DMS153 (cell line): ENCODE measurements around the gene RBM47.

Experiments
- DNase-seq: peaks from one replicate; lab custom pipeline; 2025; lab: John Stamatoyannopoulos, UW

Gene RBM47

GRCh38 chr4:40623707-40624106, 6.0 kb downstream of the RBM47 start:
- DNase-seq = no peak

GRCh38 chr4:40622913-40623312, 6.8 kb downstream of the RBM47 start:
- no peak for DNase-seq

GRCh38 chr4:40621592-40622512, 7.8 kb downstream of the RBM47 start:
- peak; percentile 63 for DNase-seq

GRCh38 chr4:40621229-40621591, 8.5 kb downstream of the RBM47 start:
- peak; percentile 19 for DNase-seq

GRCh38 chr4:40619600-40619999, 10.1 kb downstream of the RBM47 start:
- no peak for DNase-seq

GRCh38 chr4:40617872-40618271, 11.8 kb downstream of the RBM47 start:
- DNase-seq = no peak

- DNase-seq = no peak
Measured at GRCh38 chr4:40614031-40614430, 15.6 kb downstream of the RBM47 start.

- DNase-seq = no peak
Measured at GRCh38 chr4:40613456-40613855, 16.2 kb downstream of the RBM47 start.

GRCh38 chr4:40612831-40613230, 16.8 kb downstream of the RBM47 start:
- DNase-seq = no peak

- DNase-seq = no peak
Measured at GRCh38 chr4:40612283-40612682, 17.4 kb downstream of the RBM47 start.

- no peak for DNase-seq
Measured at GRCh38 chr4:40608628-40609027, 21.0 kb downstream of the RBM47 start.

- no peak for DNase-seq
Measured at GRCh38 chr4:40607221-40607620, 22.4 kb downstream of the RBM47 start.

GRCh38 chr4:40606239-40606767, 23.4 kb downstream of the RBM47 start:
- no peak for DNase-seq

- DNase-seq = no peak
Measured at GRCh38 chr4:40603281-40603680, 26.4 kb downstream of the RBM47 start.

- DNase-seq = no peak
Measured at GRCh38 chr4:40601641-40602040, 28.0 kb downstream of the RBM47 start.

- no peak for DNase-seq
Measured at GRCh38 chr4:40600850-40601249, 28.8 kb downstream of the RBM47 start.

GRCh38 chr4:40599431-40599830, 30.2 kb downstream of the RBM47 start:
- no peak for DNase-seq

GRCh38 chr4:40596522-40596921, 33.1 kb downstream of the RBM47 start:
- no peak for DNase-seq

- no peak for DNase-seq
Measured at GRCh38 chr4:40595981-40596380, 33.7 kb downstream of the RBM47 start.

- DNase-seq = no peak
Measured at GRCh38 chr4:40594261-40595178, 35.1 kb downstream of the RBM47 start.

- DNase-seq = no peak
Measured at GRCh38 chr4:40592034-40592433, 37.6 kb downstream of the RBM47 start.

GRCh38 chr4:40587826-40588225, 41.8 kb downstream of the RBM47 start:
- no peak for DNase-seq

- no peak for DNase-seq
Measured at GRCh38 chr4:40587351-40587750, 42.3 kb downstream of the RBM47 start.
